Immature natural killer cell (primary cell): ENCODE data around the gene C20orf204. TPM values are rescaled to one million over a fixed set of nuclear protein-coding genes. Genes with fewer than 3 reads are reported as not detected.
A peak's percentile ranks its signal among the peaks of the same experiment; 100 is the strongest.

Experiments
- DNase-seq, 3 donors: peaks; one replicate each; pipeline ENCODE4 v3.0.0; 2022; ENCODE audit warnings: mixed read lengths in 1 of 3
- H3K27ac Mint-ChIP-seq, 6 donors: one replicate each; pipeline ENCODE4 v1.8.0; 2020; ENCODE audit warnings: mixed read lengths in 6 of 6, mild to moderate bottlenecking in 5 of 6, inconsistent platforms in 4 of 6, moderate library complexity in 3 of 6
- H3K27me3 Mint-ChIP-seq, 3 donors: one replicate each; pipeline ENCODE4 v1.8.0; 2020 to 2021; ENCODE audit warnings: low read depth in 3 of 3, mild to moderate bottlenecking in 3 of 3, mixed read lengths in 3 of 3, moderate library complexity in 3 of 3, inconsistent platforms in 1 of 3
- H3K36me3 Mint-ChIP-seq, 3 donors: one replicate each; pipeline ENCODE4 v1.8.0; 2020; ENCODE audit warnings: mixed read lengths in 3 of 3, inconsistent platforms in 2 of 3, mild to moderate bottlenecking in 2 of 3
- H3K4me1 Mint-ChIP-seq, 2 donors: one replicate each; pipeline ENCODE4 v1.8.0; 2020; ENCODE audit warnings: inconsistent platforms in 2 of 2, mild to moderate bottlenecking in 2 of 2, mixed read lengths in 2 of 2, moderate library complexity in 1 of 2
- H3K4me3 Mint-ChIP-seq, 5 donors: one replicate each; pipeline ENCODE4 v1.8.0; 2020; ENCODE audit warnings: mild to moderate bottlenecking in 5 of 5, mixed read lengths in 5 of 5, inconsistent platforms in 3 of 5, moderate library complexity in 3 of 5
- H3K9me3 Mint-ChIP-seq, 6 donors: one replicate each; pipeline ENCODE4 v1.8.0; 2020; ENCODE audit warnings: mild to moderate bottlenecking in 6 of 6, mixed read lengths in 6 of 6, inconsistent platforms in 4 of 6, moderate library complexity in 3 of 6
- polyA plus RNA-seq, 3 donors: library from polyadenylated mRNA; unstranded; fragments of 300-500 nt; fragmentation: Illumina TruSeq; gene quantifications; one replicate each; pipeline ENCODE4 v1.2.3, GENCODE V29; 2021

Gene C20orf204
- polyA plus RNA-seq, 3 donors from 2014 or later: not detected

DNA sequence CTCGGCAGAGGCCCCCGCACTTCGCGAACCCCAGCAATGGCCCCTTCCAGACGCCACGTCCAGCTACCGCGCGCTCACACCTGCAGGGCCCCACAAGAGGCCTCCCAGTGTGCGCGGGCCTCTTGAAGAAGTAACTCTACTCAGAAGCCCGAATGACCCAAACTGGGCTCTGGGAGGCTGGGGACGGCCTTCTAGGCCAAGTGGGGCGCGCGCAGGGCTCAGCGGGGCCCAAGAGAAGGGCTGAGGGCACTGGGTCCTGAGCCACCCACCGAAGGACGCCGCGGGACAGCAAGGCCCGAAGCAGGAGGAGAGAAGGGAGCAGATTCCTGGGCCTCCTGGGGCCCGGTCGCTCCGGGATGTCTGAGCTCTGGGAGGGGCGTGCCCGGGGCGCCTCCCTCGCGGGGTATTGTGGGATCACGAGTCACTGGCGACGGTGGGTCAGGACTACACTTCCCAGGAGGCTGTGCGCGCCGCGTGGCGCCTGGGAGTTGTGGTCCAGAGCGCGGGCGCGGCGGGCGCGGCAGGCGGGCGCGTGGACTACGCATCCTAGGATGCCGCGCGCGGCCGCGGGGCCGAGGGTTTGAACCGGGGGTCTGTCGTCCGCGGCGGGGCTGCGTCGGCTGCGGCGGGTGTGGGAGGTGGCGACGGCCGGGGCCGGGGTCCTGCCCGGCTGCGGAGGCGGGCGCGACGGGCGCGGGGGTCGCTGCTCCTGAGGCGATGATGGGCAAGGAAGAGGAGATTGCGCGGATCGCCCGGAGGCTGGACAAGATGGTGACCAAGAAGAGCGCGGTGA lies 26.8 kb downstream of the C20orf204 start, which contains the start of gene TCEA2:
TSS of gene TCEA2 (plus strand) at position 603 of the 793 bp plus-strand sequence. CDS start at position 718, 115 bp downstream.
- peak within 1 kb of the TSS in 5 of 6 donors; percentile 40 to 84 (median 62) for H3K27ac Mint-ChIP-seq
- no peaks in the 10 kb centered on the region for H3K36me3 Mint-ChIP-seq
- peaks cover 1 to 5% (median 4%) of the 10 kb centered on the region in 3 donors for H3K27me3 Mint-ChIP-seq
- no peaks in the 10 kb centered on the region for H3K9me3 Mint-ChIP-seq
- H3K4me3 Mint-ChIP-seq: peak within 1 kb of the TSS; percentile 76 to 80 (median 79)
- peak; percentile 83 to 86 (median 84) for DNase-seq
- peaks cover 31 to 49% of the 10 kb centered on the region in 2 donors for H3K4me1 Mint-ChIP-seq

DNA sequence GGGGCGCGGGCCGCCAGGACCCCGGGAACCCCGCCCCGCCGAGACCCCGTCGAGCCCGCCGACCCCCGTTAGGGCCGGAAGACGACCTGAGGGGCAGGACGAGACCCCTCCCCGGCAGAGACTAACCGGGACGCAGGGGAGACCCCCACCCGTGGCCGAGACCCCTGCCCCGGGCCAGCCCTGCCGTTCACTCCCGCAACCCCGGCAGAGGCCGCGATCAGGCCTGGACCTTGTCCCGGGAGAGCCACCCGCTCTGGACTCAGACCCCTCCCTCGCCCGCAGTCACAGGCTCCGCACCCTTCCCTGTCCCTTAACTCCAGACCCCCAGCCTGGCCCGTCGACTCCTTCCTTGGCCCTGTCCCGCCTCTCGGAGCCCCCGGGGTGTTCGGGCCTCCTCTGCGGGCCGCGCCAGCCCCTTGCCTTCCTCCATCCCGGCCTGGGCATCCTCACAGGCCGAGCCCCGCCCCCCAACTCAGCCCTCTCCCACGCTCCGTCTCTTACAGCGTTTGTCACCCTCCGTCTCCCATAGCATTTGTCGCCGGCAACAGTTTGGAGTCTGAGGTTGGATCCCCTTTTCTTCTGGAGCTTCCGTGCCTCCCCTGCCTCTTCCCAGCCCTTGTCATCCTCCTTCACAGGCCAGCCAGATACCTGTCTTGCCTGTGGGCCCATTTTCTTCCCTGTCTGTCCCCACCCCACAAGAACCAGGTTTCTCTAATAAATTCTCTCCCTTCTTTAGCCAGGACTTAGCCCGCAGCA lies 27.6 kb downstream of the C20orf204 start:
- H3K27ac Mint-ChIP-seq: peak overlapping the region in 4 of 6 donors; percentile 53 to 84 (median 71)
- H3K4me1 Mint-ChIP-seq: peaks cover 31 to 50% of the 10 kb centered on the region in 2 donors
- no peaks in the 10 kb centered on the region for H3K36me3 Mint-ChIP-seq
- peaks cover 0 to 5% (median 4%) of the 10 kb centered on the region in 3 donors for H3K27me3 Mint-ChIP-seq
- H3K4me3 Mint-ChIP-seq: peak overlapping the region; percentile 76 to 80 (median 79)
- no peak for DNase-seq
- H3K9me3 Mint-ChIP-seq: no peaks in the 10 kb centered on the region

DNA sequence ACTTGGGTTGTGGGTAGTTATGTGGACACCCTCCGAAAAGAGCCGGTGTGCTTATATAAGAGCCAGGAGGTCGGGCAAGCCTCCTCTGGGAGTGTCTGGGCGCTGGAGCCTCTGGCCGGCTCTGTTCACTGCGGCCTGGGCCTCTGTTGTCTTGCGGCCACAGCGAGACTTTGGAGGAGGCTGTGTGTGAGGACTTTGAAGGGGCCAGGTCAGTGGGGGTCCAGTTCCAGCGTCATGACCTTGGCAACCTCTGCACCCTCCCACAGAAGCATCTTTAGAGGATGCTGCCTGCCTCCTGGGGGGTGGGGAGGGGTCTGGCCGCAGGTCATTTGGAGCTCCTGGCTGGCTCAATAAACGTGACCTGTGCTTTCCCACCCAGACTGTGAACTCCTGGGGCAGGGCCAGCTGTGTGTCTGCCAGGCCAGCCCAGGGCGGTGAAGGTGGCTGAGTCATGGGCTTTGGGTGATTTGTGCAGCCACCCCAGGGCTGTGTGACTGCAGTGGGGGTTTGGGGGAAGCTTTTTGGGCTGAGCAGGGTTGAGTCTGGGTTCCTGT lies 28.2 kb downstream of the C20orf204 start:
- Mint-ChIP-seq H3K4me3 (peak overlapping the region; percentile 76 to 80 (median 79)), H3K36me3 (no peaks in the 10 kb centered on the region), H3K9me3 (no peaks in the 10 kb centered on the region), H3K4me1 (peaks cover 31 to 53% of the 10 kb centered on the region in 2 donors), H3K27ac (peak overlapping the region in 3 of 6 donors; percentile 62 to 84 (median 84)), H3K27me3 (peaks cover 0 to 5% (median 2%) of the 10 kb centered on the region in 3 donors)
- DNase-seq: no peak

DNA sequence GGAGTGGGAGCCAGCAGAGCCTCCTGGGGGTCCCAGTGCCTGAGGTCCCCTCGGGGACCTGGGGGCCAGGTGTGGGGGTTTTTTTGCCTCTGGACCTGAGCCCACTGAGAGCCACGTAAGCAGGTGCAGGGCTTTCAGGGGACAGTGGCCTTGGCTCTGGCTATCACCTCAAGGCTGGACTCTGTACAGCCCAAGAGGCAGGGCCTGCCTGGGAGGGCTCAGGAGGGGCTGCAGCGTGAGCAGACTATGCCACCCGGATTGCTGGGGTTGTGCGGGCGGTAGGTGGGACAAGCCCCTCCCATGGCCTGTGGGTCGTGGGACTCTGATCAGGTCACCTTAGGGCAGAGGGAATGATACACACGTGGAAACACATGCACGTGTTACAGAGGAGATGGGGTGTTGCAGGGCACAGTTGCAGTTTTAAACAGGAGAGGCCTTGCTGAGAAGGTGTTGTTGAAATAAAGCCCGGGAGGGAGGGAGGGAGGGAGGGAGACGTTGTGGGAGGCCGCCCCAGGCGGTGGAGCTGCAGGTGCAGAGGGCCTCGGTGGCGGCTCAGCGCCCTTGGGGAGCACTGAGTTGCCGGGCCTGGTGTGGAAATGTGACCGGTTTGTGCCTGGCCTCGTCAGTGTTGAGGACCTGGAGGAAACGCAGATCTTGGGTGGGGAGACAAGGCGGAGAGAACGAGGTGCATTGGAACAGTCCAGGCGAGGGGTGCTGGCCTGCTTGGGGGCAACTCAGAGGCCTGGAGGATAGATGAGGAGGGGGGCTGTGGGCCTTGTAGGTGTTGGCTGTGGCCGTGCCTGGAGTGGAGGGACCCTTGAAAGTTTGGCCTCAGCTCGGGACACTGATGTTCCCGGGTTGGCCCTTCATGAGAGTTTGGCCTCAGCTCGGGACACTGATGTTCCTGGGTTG lies 29.3 kb downstream of the C20orf204 start:
- H3K27me3 Mint-ChIP-seq: peaks cover 0 to 3% (median 2%) of the 10 kb centered on the region in 3 donors
- H3K36me3 Mint-ChIP-seq: no peaks in the 10 kb centered on the region
- H3K9me3 Mint-ChIP-seq: no peaks in the 10 kb centered on the region
- peak overlapping the region; percentile 71 to 81 (median 78) for H3K4me3 Mint-ChIP-seq
- H3K27ac Mint-ChIP-seq: peak overlapping the region; percentile 64 to 96 (median 88)
- no peak for DNase-seq
- peaks cover 31 to 53% of the 10 kb centered on the region in 2 donors for H3K4me1 Mint-ChIP-seq

DNA sequence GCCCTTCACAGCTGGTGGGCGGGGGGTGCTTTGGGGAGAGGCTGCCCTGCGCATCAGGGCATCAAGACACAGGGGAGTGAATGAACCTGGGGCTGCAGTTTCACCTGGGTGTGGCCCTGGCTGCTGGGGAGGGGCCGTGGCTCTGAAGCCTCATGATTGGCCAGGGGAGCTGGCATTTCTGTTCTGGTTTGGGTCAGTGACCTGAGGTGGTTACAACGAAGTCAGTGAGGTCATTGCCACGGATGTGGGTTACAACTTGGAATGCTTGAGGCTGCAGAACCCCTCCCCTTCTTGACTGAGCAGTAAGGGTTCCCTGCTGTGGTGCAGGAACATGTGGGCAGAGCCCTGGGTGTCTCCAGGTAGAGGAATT lies 30.0 kb downstream of the C20orf204 start:
- H3K4me1 Mint-ChIP-seq: peaks cover 31 to 53% of the 10 kb centered on the region in 2 donors
- H3K4me3 Mint-ChIP-seq: peak overlapping the region; percentile 71 to 81 (median 78)
- H3K27me3 Mint-ChIP-seq: peaks cover 0 to 3% (median 2%) of the 10 kb centered on the region in 3 donors
- DNase-seq: peak; percentile 84 to 86 (median 86)
- no peaks in the 10 kb centered on the region for H3K36me3 Mint-ChIP-seq
- H3K27ac Mint-ChIP-seq: peak overlapping the region; percentile 64 to 96 (median 88)
- H3K9me3 Mint-ChIP-seq: no peaks in the 10 kb centered on the region

DNA sequence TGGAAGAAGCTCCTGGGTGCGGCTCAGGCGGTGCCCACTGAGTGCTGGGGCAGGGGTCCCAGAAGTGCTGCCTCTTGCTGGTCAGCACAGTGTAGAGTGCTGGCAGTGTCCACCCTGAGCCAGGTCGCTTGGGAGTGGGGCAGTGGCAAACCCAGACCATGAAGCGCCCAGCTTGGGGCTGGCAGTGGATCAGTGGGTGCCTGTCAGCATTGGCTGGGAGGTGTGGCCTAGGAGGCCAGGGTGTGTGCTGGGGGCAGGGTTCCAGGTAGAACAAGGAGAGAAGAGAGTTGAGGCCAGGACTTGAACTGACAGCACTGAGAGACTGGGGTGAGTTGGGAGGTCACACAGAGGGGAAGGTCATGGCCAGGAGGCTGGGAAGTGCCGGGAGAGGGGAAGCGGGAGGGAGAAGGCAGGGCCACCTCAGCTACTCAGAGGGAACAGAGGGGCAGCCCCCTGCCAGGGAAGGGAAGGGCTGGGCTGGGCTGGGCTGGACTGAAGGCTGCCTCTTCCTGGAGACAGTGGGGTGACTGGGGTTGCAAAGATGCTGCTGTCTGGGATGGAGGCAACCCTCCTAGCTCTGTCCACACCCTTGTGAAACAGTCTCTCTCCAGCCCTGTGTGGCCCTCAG lies 31.1 kb downstream of the C20orf204 start:
- peaks cover 0 to 3% (median 2%) of the 10 kb centered on the region in 3 donors for H3K27me3 Mint-ChIP-seq
- peak overlapping the region in 4 of 6 donors; percentile 35 to 76 (median 53) for H3K27ac Mint-ChIP-seq
- DNase-seq: no peak
- H3K36me3 Mint-ChIP-seq: no peaks in the 10 kb centered on the region
- peak overlapping the region in 2 of 5 donors; percentile 12 to 13 for H3K4me3 Mint-ChIP-seq
- peaks cover 31 to 51% of the 10 kb centered on the region in 2 donors for H3K4me1 Mint-ChIP-seq
- H3K9me3 Mint-ChIP-seq: no peaks in the 10 kb centered on the region

DNA sequence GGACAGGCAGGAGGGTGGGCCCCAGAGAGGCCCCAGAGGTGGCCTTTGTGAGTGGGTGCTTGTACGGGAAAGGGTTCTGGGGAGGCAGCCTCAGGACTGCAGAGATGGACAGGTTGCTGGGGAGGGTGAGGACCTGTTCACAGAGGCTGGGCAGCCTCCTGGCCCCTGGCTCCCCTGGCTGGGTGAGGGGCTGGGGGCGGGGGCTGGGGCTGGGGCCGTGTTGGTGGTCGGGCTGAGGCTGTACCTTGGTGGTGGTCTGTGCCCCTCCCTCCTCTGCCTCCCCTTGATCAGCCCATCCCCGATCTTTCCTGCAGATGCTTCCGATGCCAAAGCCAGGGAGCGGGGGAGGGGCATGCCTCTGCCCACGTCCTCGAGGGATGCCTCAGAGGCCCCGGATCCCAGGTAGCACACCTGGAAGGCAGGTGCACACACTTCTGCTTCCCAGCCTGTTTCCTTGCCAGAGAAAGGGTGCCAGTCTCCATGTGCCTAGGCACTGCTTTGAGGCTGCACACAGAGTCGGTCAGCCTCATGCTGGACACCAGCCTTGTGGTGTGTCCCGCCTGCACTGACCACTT lies 31.8 kb downstream of the C20orf204 start:
- Mint-ChIP-seq H3K36me3 (no peaks in the 10 kb centered on the region), H3K27me3 (peaks cover 0 to 3% (median 2%) of the 10 kb centered on the region in 3 donors), H3K4me3 (no peak overlapping the region), H3K27ac (peak overlapping the region in 2 of 6 donors; percentile 17 to 55), H3K4me1 (peaks cover 31 to 49% of the 10 kb centered on the region in 2 donors), H3K9me3 (no peaks in the 10 kb centered on the region)
- no peak for DNase-seq

DNA sequence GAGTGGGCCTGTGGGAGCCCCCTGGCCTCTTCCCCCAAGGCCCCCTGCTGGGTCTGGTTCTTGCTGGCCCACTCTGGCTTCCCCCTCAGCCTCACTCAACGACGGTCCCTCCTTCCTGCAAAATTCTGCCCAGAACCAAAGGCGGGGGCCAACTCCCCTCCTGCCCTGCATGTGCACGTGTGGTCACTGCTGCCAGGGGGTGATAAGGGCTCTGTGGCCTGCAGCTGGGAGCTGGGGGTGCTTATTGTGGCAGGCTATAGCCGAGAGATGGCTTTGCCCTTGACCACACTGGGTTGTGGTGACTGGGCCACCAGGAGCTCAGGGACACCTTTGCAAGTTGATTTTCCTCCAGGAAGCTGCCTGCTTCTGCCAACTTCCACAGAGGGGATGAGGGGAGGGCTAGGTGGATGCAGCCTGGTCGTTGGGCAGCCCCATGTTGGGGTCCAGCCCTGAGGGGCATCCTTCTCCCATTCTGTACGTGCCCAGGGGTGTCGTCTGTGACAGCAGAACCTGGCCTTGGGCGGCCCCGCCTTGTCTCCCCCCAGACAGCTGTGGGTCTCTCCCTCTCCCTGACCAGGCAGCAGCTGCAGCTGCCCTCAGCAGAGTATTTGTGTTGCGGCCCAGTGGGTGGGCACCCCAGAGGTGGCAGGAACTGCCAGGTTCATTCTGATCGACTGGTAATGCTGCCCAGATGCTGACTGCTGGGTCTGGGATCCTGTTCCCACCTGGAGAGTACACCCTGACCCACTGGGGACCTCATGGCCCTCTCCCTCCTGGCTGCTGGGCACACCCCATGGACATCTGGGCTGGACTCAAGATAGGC lies 32.6 kb downstream of the C20orf204 start:
- H3K4me3 Mint-ChIP-seq: no peak overlapping the region
- H3K9me3 Mint-ChIP-seq: no peaks in the 10 kb centered on the region
- no peak overlapping the region for H3K27ac Mint-ChIP-seq
- H3K36me3 Mint-ChIP-seq: peaks cover 0 to 3% (median 3%) of the 10 kb centered on the region in 3 donors
- peaks cover 30 to 46% of the 10 kb centered on the region in 2 donors for H3K4me1 Mint-ChIP-seq
- DNase-seq: no peak
- peaks cover 0 to 3% (median 2%) of the 10 kb centered on the region in 3 donors for H3K27me3 Mint-ChIP-seq

DNA sequence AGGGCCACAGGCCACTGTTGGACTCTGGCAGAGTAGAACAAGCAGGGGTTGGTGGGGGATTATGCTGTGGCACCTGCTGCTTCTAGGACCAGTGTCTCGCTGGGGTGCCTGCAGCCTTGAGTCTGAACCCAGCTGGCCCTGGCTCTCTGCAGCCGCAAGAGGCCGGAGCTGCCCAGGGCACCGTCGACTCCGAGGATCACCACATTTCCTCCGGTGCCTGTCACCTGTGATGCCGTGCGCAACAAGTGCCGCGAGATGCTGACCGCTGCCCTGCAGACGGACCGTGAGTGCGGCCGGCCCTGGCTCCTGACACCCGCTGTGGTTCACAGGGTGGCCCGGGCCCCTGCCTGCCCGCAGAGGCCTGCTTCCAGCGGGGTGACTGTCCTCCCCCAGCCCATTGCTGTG lies 33.2 kb downstream of the C20orf204 start:
- no peak for DNase-seq
- no peaks in the 10 kb centered on the region for H3K9me3 Mint-ChIP-seq
- H3K4me3 Mint-ChIP-seq: no peak overlapping the region
- no peak overlapping the region for H3K27ac Mint-ChIP-seq
- H3K27me3 Mint-ChIP-seq: peaks cover 0 to 3% (median 0%) of the 10 kb centered on the region in 3 donors
- peaks cover 0 to 3% (median 3%) of the 10 kb centered on the region in 3 donors for H3K36me3 Mint-ChIP-seq
- H3K4me1 Mint-ChIP-seq: peaks cover 24 to 40% of the 10 kb centered on the region in 2 donors

DNA sequence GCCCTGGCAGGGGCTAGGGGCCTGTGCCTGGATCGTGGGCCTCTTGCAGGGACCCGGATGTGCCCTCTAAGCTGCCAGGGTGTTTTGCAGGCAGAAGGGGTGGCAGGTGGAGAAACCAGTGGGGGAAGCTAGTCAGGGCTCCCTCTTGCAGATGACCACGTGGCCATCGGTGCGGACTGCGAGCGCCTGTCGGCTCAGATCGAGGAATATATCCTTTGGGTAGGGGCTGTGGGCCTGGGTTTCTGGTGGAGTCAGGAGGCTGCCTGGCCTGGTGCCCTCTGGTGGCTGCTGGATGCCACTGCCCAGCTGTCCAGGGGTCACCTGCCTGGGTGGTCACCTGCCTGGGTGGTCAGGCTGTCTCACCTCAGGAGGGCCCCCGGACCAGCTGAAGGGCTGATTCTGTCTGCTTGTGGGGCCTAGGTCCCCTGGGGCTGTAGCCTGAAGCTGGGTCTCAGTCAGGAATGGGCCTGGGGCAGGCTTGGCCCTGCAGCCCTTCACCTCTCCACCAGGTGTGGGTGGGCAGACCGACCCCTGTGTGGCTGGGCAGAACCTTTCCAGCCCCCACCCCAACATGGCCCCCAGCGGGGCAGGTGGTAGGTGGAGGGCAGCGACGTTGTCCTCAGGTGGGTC lies 33.7 kb downstream of the C20orf204 start:
- peak in 1 of 3 donors; percentile 27 for DNase-seq
- peaks cover 0 to 3% (median 0%) of the 10 kb centered on the region in 3 donors for H3K27me3 Mint-ChIP-seq
- no peak overlapping the region for H3K27ac Mint-ChIP-seq
- H3K4me3 Mint-ChIP-seq: no peak overlapping the region
- H3K36me3 Mint-ChIP-seq: peaks cover 0 to 3% (median 3%) of the 10 kb centered on the region in 3 donors
- peaks cover 24 to 34% of the 10 kb centered on the region in 2 donors for H3K4me1 Mint-ChIP-seq
- H3K9me3 Mint-ChIP-seq: no peaks in the 10 kb centered on the region
